ENCODE results near the gene PAQR8. TPM values are rescaled to one million over a fixed set of nuclear protein-coding genes. Genes with fewer than 3 reads are reported as not detected.
"Not testable (repeated sequence)": the region's sequence is repeated elsewhere in the genome, so short reads cannot be mapped to it uniquely, and the experiment has no call there.

PAQR8 gene
- total RNA-seq, 1 experiment from 2014 or later, result 3.2 TPM

GRCh38 chr6:52415917-52416628, 54.1 kb downstream of the PAQR8 start:
- Histone ChIP-seq H3K4me3 (no peak overlapping the region), H3K27me3 (no peaks in the 10 kb centered on the region), H3K36me3 (no peaks in the 10 kb centered on the region; the same call in 1 of the 2 replicates), H3K9me3 (no peaks in the 10 kb centered on the region)
- DNase-seq, result no peak

- no peaks in the 10 kb centered on the region for H3K9me3 ChIP-seq
- DNase-seq, result peak; percentile 74
- H3K4me3 ChIP-seq, result no peak overlapping the region
- no peaks in the 10 kb centered on the region; the same call in 1 of the 2 replicates for H3K36me3 ChIP-seq
- H3K27me3 ChIP-seq, result no peaks in the 10 kb centered on the region
These were observed 54.7 kb downstream of the PAQR8 start for GRCh38 chr6:52416629-52417151.

GRCh38 chr6:52417675-52418111, 55.7 kb downstream of the PAQR8 start:
- no peaks in the 10 kb centered on the region for H3K9me3 ChIP-seq
- H3K4me3 ChIP-seq, result no peak overlapping the region
- H3K27me3 ChIP-seq, result no peaks in the 10 kb centered on the region
- peak; percentile 92 for DNase-seq
- H3K36me3 ChIP-seq, result no peaks in the 10 kb centered on the region; the same call in none of the 2 replicates

GRCh38 chr6:52418606-52419005, 56.7 kb downstream of the PAQR8 start:
- DNase-seq, result no peak

GRCh38 chr6:52419809-52420667, 58.1 kb downstream of the PAQR8 start, which contains the start of gene EFHC1:
EFHC1 (plus strand) TSS chr6:52420342; CDS start chr6:52420411, 69 bp downstream.
- H3K27me3 ChIP-seq, result no peaks in the 10 kb centered on the region
- H3K36me3 ChIP-seq, result peaks cover 4% of the 10 kb centered on the region
- no peaks in the 10 kb centered on the region for H3K9me3 ChIP-seq
- peak within 1 kb of the TSS; percentile 73 for H3K4me3 ChIP-seq
- DNase-seq, result peak; percentile 100

More at GRCh38 chr6:52418606-52419005, 56.7 kb downstream of the PAQR8 start:
- Histone ChIP-seq H3K9me3 (no peaks in the 10 kb centered on the region), H3K36me3 (peaks cover 2% of the 10 kb centered on the region), H3K4me3 (no peak overlapping the region), H3K27me3 (no peaks in the 10 kb centered on the region)

- DNase-seq, result peak; percentile 82
- H3K27me3 ChIP-seq, result no peaks in the 10 kb centered on the region
- no peaks in the 10 kb centered on the region for H3K9me3 ChIP-seq
- peak overlapping the region; percentile 73 for H3K4me3 ChIP-seq
- H3K36me3 ChIP-seq, result peaks cover 10% of the 10 kb centered on the region
These were observed 58.9 kb downstream of the PAQR8 start for GRCh38 chr6:52420668-52421358.

- DNase-seq, result no peak
- Histone ChIP-seq H3K36me3 (peaks cover 21% of the 10 kb centered on the region), H3K9me3 (no peaks in the 10 kb centered on the region), H3K27me3 (no peaks in the 10 kb centered on the region), H3K4me3 (no peak overlapping the region)
These were observed 60.2 kb downstream of the PAQR8 start for GRCh38 chr6:52422156-52422555.

GRCh38 chr6:52423448-52423847, 61.5 kb downstream of the PAQR8 start:
- DNase-seq, result peak; percentile 48
- H3K36me3 ChIP-seq, result peaks cover 32% of the 10 kb centered on the region
- no peak overlapping the region for H3K4me3 ChIP-seq
- H3K9me3 ChIP-seq, result no peaks in the 10 kb centered on the region; the same call in 1 of the 2 replicates
- no peaks in the 10 kb centered on the region for H3K27me3 ChIP-seq

- H3K36me3 ChIP-seq, result peaks cover 37% of the 10 kb centered on the region
- H3K27me3 ChIP-seq, result no peaks in the 10 kb centered on the region
- DNase-seq, result peak; percentile 99
- no peak overlapping the region for H3K4me3 ChIP-seq
- no peaks in the 10 kb centered on the region; the same call in none of the 2 replicates for H3K9me3 ChIP-seq
These were observed 62.0 kb downstream of the PAQR8 start for GRCh38 chr6:52423971-52424381.

GRCh38 chr6:52424513-52424912, 62.6 kb downstream of the PAQR8 start:
- Histone ChIP-seq H3K27me3 (no peaks in the 10 kb centered on the region), H3K9me3 (no peaks in the 10 kb centered on the region; the same call in none of the 2 replicates), H3K36me3 (peaks cover 42% of the 10 kb centered on the region), H3K4me3 (no peak overlapping the region)
- DNase-seq, result no peak

- DNase-seq, result no peak
- peaks cover 59% of the 10 kb centered on the region for H3K36me3 ChIP-seq
- peaks cover 2% of the 10 kb centered on the region for H3K9me3 ChIP-seq
- no peak overlapping the region for H3K4me3 ChIP-seq
- H3K27me3 ChIP-seq, result no peaks in the 10 kb centered on the region
These were observed 64.7 kb downstream of the PAQR8 start for GRCh38 chr6:52426667-52427066.

- H3K27me3 ChIP-seq, H3K9me3 ChIP-seq, H3K4me3 ChIP-seq, DNase-seq: not testable (repeated sequence)
- H3K36me3 ChIP-seq, result peaks cover 63% of the 10 kb centered on the region
These were observed 71.3 kb downstream of the PAQR8 start for GRCh38 chr6:52433294-52433693.

- no peak for DNase-seq
- H3K36me3 ChIP-seq, result peaks cover 61% of the 10 kb centered on the region
- no peak overlapping the region for H3K4me3 ChIP-seq
- no peaks in the 10 kb centered on the region for H3K27me3 ChIP-seq
- H3K9me3 ChIP-seq, result no peaks in the 10 kb centered on the region
These were observed 73.4 kb downstream of the PAQR8 start for GRCh38 chr6:52435345-52435744.

GRCh38 chr6:52438926-52439325, 77.0 kb downstream of the PAQR8 start:
- Histone ChIP-seq H3K4me3 (no peak overlapping the region), H3K9me3 (peaks cover 19% of the 10 kb centered on the region), H3K36me3 (peaks cover 50% of the 10 kb centered on the region), H3K27me3 (no peaks in the 10 kb centered on the region)
- DNase-seq, result no peak

GRCh38 chr6:52454556-52454955, 92.6 kb downstream of the PAQR8 start:
- H3K9me3 ChIP-seq, result peaks cover 27% of the 10 kb centered on the region
- peaks cover 40% of the 10 kb centered on the region for H3K36me3 ChIP-seq
- no peaks in the 10 kb centered on the region for H3K27me3 ChIP-seq
- H3K4me3 ChIP-seq, result no peak overlapping the region
- DNase-seq, result no peak

- Histone ChIP-seq H3K4me3 (no peak overlapping the region), H3K9me3 (peaks cover 3% of the 10 kb centered on the region), H3K27me3 (no peaks in the 10 kb centered on the region), H3K36me3 (peaks cover 23% of the 10 kb centered on the region)
- no peak for DNase-seq
These were observed 95.1 kb downstream of the PAQR8 start for GRCh38 chr6:52457096-52457495.

Measured in MG63 (cell line).